GM12878 (cell line): ENCODE measurements around the gene TMPRSS11A. TPM values are rescaled to one million over a fixed set of nuclear protein-coding genes. Genes with fewer than 3 reads are reported as not detected.

Source experiments
- ATAC-seq: fragments of 200-7000 bp; cut with Tn5 transposase; 3 replicates; pipeline ENCODE4 v1.9.1; 2020; ENCODE audit warnings: mild to moderate bottlenecking, moderate library complexity
- Bru-seq: library from RNA; stranded (reverse); fragments of 400-500 nt; gene quantifications from one replicate; lab custom pipeline; 2021; lab: Mats Ljungman, UMichigan
- BruChase-seq, 2 experiments: library from RNA; stranded (reverse); fragments of 400-500 nt; gene quantifications; one replicate each; lab custom pipeline; 2021; lab: Mats Ljungman, UMichigan
- BruUV-seq: library from RNA; stranded (reverse); fragments of 400-500 nt; replicated peaks from 2 replicates; lab custom pipeline; 2021; lab: Mats Ljungman, UMichigan
- CTCF ChIA-PET: fragments of 300-600 bp; sonication (Branson Sonifier 250); formaldehyde crosslinking; extraction: SDS; loops from one replicate; lab custom pipeline; 2021; ENCODE audit warnings: inconsistent platforms; lab: Yijun Ruan, JAX
- POLR2A ChIA-PET: fragments of 350-600 bp; formaldehyde crosslinking; extraction: SDS; loops from one replicate; lab custom pipeline; 2021; ENCODE audit warnings: inconsistent platforms; lab: Charles Lee
- RAD21 ChIA-PET: fragments of 300-600 bp; sonication (Branson Sonifier 250); formaldehyde crosslinking; loops from one replicate; lab custom pipeline; 2023; ENCODE audit warnings: antibody characterized with exemption; ENCODE audit not compliant: unreplicated experiment; lab: Charles Lee
- SMC1A ChIA-PET: fragments of 300-600 bp; sonication (Branson Sonifier 250); formaldehyde crosslinking; loops from one replicate; lab custom pipeline; 2023; ENCODE audit not compliant: unreplicated experiment, uncharacterized antibody; lab: Charles Lee
- DNase-seq: peaks from one replicate; pipeline ENCODE4 v3.0.0-alpha.2; 2011; ENCODE audit warnings: low read depth, low spot score
- FAIRE-seq: peaks from 3 replicates; lab custom pipeline; 2011; peaks lifted over from hg19 to GRCh38; lab: Jason Lieb, UNC
- H2AFZ ChIP-seq: 2 replicates; pipeline ENCODE4 v1.6.0; 2011; ENCODE audit warnings: low read depth, low read length, control low read depth; ENCODE audit not compliant: control insufficient read depth
- H3K27ac ChIP-seq: 2 replicates; pipeline ENCODE4 v1.5.1; 2011; ENCODE audit warnings: control low read depth; ENCODE audit not compliant: control insufficient read depth, insufficient read depth
- H3K27me3 ChIP-seq, 2 experiments: replicated peaks in 1 of 2; 2 replicates each; pipeline versions ENCODE4 v1.6.0 to v1.6.1; 2011; ENCODE audit warnings: low read length in 1 of 2; ENCODE audit not compliant: control insufficient read depth in 2 of 2, insufficient read depth in 2 of 2
- H3K36me3 ChIP-seq, 2 experiments: 2 replicates each; pipeline ENCODE4 v1.5.1; 2011; ENCODE audit warnings: low read length in 1 of 2; ENCODE audit not compliant: control insufficient read depth in 2 of 2, insufficient read depth in 2 of 2
- H3K4me1 ChIP-seq: 2 replicates; pipeline ENCODE4 v1.6.1; 2011; ENCODE audit warnings: mild to moderate bottlenecking, low read length, moderate library complexity, mixed read lengths; ENCODE audit not compliant: control insufficient read depth, insufficient read depth
- H3K4me2 ChIP-seq: 2 replicates; pipeline ENCODE4 v1.6.0; 2011; ENCODE audit warnings: control low read depth; ENCODE audit not compliant: control insufficient read depth, insufficient read depth
- H3K4me3 ChIP-seq: fragments of 200-600 bp; sonication (generic); 2 replicates; pipeline ENCODE4 v1.5.1; 2016
- H3K79me2 ChIP-seq: 2 replicates; pipeline ENCODE4 v1.6.0; 2011; ENCODE audit warnings: low read length; ENCODE audit not compliant: control insufficient read depth, insufficient read depth
- H3K9ac ChIP-seq: 2 replicates; pipeline ENCODE4 v1.8.0; 2011; ENCODE audit warnings: low read length, control low read depth, mixed read lengths; ENCODE audit not compliant: control insufficient read depth, insufficient read depth
- H3K9me3 ChIP-seq: replicated peaks from 3 replicates; pipeline ENCODE4 v1.5.1; 2011; ENCODE audit warnings: mild to moderate bottlenecking, low read length; ENCODE audit not compliant: control insufficient read depth, insufficient read depth
- H4K20me1 ChIP-seq: 2 replicates; pipeline ENCODE4 v1.6.0; 2011; ENCODE audit not compliant: control insufficient read depth, insufficient read depth
- FOS ChIP-seq: IDR thresholded peaks from 3 replicates; pipeline ENCODE4 v1.6.1; 2011; ENCODE audit warnings: borderline replicate concordance; ENCODE audit not compliant: insufficient read length; ENCODE audit errors: extremely low read depth
- NBN ChIP-seq: fragments of 450-650 bp; IDR thresholded peaks from 2 replicates; pipeline ENCODE4 v1.6.1; 2016
- RBBP5 ChIP-seq: fragments of 200-600 bp; sonication (generic); conservative IDR thresholded peaks from 2 replicates; pipeline ENCODE4 v1.6.1; 2016
- SP1 ChIP-seq: IDR thresholded peaks from one replicate; pipeline ENCODE4 v1.6.1; 2011; ENCODE audit warnings: low read depth, low read length
- WGBS: methylation state at CpG from one replicate; pipeline ENCODE4 v1.1.6; 2016; ENCODE audit warnings: low lambda C conversion rate; ENCODE audit not compliant: insufficient replicate concordance, insufficient coverage; ENCODE audit errors: missing lambda C conversion rate; 5-methylcytosine and 5-hydroxymethylcytosine counted together
- in situ Hi-C: fragments of 300-500 bp; cut with MboI; formaldehyde crosslinking; loops from 9 replicates; pipeline ENCODE4 v1.14.3; 2018; ENCODE audit warnings: mixed read lengths
- intact Hi-C: fragments of 100-400 bp; cut with micrococcal nuclease; formaldehyde crosslinking; loops from one replicate; pipeline ENCODE4 v1.14.2; 2022; ENCODE audit not compliant: unreplicated experiment
- long read RNA-seq, 2 experiments: library from polyadenylated mRNA; unstranded; transcript quantifications; one replicate each; pipeline ENCODE4 v2.0.0, GENCODE V29; 2019 to 2020
- polyA minus RNA-seq, 3 experiments: library from RNA; depleted of rRNA, polyadenylated mRNA; stranded (reverse); fragments of >200 nt; gene quantifications; 2 replicates each; pipeline ENCODE4 v1.2.3, GENCODE V29; 2011
- polyA plus RNA-seq, 11 experiments: library from polyadenylated mRNA; depleted of rRNA in 4 of 11; unstranded in 6 of 11; stranded (reverse) in 5 of 11; fragments of >200 nt; fragmentation: Nextera tagmentation in 4 of 11; fragmentation: Illumina TruSeq in 1 of 11; extraction: Ambion mirVana in 4 of 11; extraction: Trizol in 1 of 11; gene quantifications; 1 replicate in 1 of 11; 2 replicates in 10 of 11; pipeline versions ENCODE4 v1.2.1 to v1.2.3, GENCODE V29; 2011 to 2016; ENCODE audit warnings: inconsistent platforms in 2 of 11, missing spikeins in 2 of 11, low read depth in 1 of 11
- total RNA-seq, 4 experiments: library from RNA; depleted of rRNA in 3 of 4; stranded (reverse); fragments of >200 nt in 3 of 4; fragmentation: Illumina TruSeq in 1 of 4; extraction: Trizol in 1 of 4; gene quantifications; 2 replicates each; pipeline versions ENCODE4 v1.2.1 to v1.2.3, GENCODE V29; 2013 to 2021
- TF ChIP-seq, protein P1 (sequence below): fragments of 450-650 bp; IDR thresholded peaks from 2 replicates; pipeline ENCODE4 v1.6.1; 2014; ENCODE audit warnings: mild to moderate bottlenecking
- TF ChIP-seq, protein P2 (sequence below): fragments of 450-650 bp; IDR thresholded peaks from 2 replicates; pipeline ENCODE4 v1.6.1; 2017; ENCODE audit warnings: antibody characterized with exemption, mild to moderate bottlenecking, moderate library complexity

The TMPRSS11A gene, protein sequence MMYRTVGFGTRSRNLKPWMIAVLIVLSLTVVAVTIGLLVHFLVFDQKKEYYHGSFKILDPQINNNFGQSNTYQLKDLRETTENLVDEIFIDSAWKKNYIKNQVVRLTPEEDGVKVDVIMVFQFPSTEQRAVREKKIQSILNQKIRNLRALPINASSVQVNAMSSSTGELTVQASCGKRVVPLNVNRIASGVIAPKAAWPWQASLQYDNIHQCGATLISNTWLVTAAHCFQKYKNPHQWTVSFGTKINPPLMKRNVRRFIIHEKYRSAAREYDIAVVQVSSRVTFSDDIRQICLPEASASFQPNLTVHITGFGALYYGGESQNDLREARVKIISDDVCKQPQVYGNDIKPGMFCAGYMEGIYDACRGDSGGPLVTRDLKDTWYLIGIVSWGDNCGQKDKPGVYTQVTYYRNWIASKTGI
- total RNA-seq (2013; cell fraction: nucleolus; rRNA removed) = not detected in 2 replicates
- total RNA-seq (2014; rRNA removed) (not detected in 2 replicates), total RNA-seq (2014; rRNA removed; fragmentation: Illumina TruSeq; extraction: Trizol) (not detected in 2 replicates), total RNA-seq (2021) (not detected in 2 replicates), polyA plus RNA-seq (2011; rRNA removed) (not detected in 2 replicates), polyA plus RNA-seq (2014; fragmentation: Illumina TruSeq; extraction: Trizol) (not detected in 2 replicates), polyA plus RNA-seq (2014; fragmentation: Nextera tagmentation; extraction: Ambion mirVana) (under 1 TPM in 1 of 2 experiments, not detected in 1; 0.02 TPM), polyA plus RNA-seq (2014; rRNA removed) (not detected in 2 replicates), polyA plus RNA-seq (2016; fragmentation: Nextera tagmentation; extraction: Ambion mirVana) (not detected), polyA minus RNA-seq (2011; rRNA and poly(A)+ RNA removed) (not detected in 2 replicates), Bru-seq, nascent RNA (not detected), BruChase-seq, experiment 1, labeled RNA remaining after a 6-hour chase (not detected), BruChase-seq, experiment 2, labeled RNA remaining after a 2-hour chase (not detected)
- polyA plus RNA-seq (2011; ENCODE audit: low read depth) = not detected
- not detected in 2 replicates for polyA plus RNA-seq (2011; cell fraction: cytosol; rRNA removed)
- polyA plus RNA-seq (2011; cell fraction: nucleus; rRNA removed) = not detected in 2 replicates
- not detected in 2 replicates for polyA plus RNA-seq (2012)
- polyA minus RNA-seq (2011; cell fraction: cytosol; rRNA and poly(A)+ RNA removed) = not detected in 2 replicates
- polyA minus RNA-seq (2011; cell fraction: nucleus; rRNA and poly(A)+ RNA removed) = not detected in 2 replicates
- long read RNA-seq, experiment 1 = 0 reads
- long read RNA-seq, experiment 2 = 0 reads

DNA sequence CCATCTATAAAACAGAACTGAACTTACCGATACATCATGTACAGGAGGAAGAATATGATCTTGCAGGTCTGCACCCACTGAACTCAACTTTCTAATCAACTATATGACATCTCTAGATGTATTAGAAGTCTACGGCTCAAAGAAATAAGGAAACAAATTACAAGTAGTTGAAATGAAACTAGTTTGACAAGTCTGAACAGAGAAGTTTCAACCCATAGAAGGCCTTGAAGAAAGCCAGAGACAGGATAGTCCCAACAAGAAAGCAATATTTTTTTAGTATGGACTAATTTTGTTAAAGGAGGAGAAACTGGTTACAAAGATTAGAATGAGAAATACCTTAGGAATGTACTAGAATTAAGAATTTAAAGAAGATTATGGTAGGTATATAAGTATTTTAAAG, at the start of gene TMPRSS11A:
TSS of gene TMPRSS11A (minus strand) at position 138 of the 400 bp plus-strand sequence. CDS start at position 38, 100 bp downstream.
- Histone ChIP-seq H3K4me2 (no peak within 1 kb of the TSS), H3K27me3 (no peaks in the 10 kb centered on the region), H3K36me3 (no peaks in the 10 kb centered on the region), H3K9me3 (no peaks in the 10 kb centered on the region), H2AFZ (no peak within 1 kb of the TSS), H3K4me1 (no peaks in the 10 kb centered on the region), H3K4me3 (no peak within 1 kb of the TSS), H3K79me2 (no peaks in the 10 kb centered on the region), H3K27ac (no peak within 1 kb of the TSS), H4K20me1 (no peaks in the 10 kb centered on the region), H3K9ac (no peak within 1 kb of the TSS)
- RAD21 ChIA-PET = no interaction called here
- ATAC-seq = no peak
- POLR2A ChIA-PET = no interaction called here
- no TSS peak for BruUV-seq
- DNase-seq = no peak
- WGBS = 46% methylated on average over 2 of the region's 2 CpGs
- FAIRE-seq = no peak
- SMC1A ChIA-PET = no interaction called here
- in situ Hi-C loops = no loop called here
- CTCF ChIA-PET = no interaction called here
- intact Hi-C loops = no loop called here
- TF ChIP-seq FOS = no peak
- no peak for TF ChIP-seq SP1
- TF ChIP-seq RBBP5 = no peak
- no peak for TF ChIP-seq NBN
- TF ChIP-seq, protein P1, sequence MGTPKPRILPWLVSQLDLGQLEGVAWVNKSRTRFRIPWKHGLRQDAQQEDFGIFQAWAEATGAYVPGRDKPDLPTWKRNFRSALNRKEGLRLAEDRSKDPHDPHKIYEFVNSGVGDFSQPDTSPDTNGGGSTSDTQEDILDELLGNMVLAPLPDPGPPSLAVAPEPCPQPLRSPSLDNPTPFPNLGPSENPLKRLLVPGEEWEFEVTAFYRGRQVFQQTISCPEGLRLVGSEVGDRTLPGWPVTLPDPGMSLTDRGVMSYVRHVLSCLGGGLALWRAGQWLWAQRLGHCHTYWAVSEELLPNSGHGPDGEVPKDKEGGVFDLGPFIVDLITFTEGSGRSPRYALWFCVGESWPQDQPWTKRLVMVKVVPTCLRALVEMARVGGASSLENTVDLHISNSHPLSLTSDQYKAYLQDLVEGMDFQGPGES = no peak
- TF ChIP-seq, protein P2, sequence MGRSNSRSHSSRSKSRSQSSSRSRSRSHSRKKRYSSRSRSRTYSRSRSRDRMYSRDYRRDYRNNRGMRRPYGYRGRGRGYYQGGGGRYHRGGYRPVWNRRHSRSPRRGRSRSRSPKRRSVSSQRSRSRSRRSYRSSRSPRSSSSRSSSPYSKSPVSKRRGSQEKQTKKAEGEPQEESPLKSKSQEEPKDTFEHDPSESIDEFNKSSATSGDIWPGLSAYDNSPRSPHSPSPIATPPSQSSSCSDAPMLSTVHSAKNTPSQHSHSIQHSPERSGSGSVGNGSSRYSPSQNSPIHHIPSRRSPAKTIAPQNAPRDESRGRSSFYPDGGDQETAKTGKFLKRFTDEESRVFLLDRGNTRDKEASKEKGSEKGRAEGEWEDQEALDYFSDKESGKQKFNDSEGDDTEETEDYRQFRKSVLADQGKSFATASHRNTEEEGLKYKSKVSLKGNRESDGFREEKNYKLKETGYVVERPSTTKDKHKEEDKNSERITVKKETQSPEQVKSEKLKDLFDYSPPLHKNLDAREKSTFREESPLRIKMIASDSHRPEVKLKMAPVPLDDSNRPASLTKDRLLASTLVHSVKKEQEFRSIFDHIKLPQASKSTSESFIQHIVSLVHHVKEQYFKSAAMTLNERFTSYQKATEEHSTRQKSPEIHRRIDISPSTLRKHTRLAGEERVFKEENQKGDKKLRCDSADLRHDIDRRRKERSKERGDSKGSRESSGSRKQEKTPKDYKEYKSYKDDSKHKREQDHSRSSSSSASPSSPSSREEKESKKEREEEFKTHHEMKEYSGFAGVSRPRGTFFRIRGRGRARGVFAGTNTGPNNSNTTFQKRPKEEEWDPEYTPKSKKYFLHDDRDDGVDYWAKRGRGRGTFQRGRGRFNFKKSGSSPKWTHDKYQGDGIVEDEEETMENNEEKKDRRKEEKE = no peak
